Keratinocyte (primary cell): ENCODE data around the gene EXOC6B. TPM values are rescaled to one million over a fixed set of nuclear protein-coding genes. Genes with fewer than 3 reads are reported as not detected.

ENCODE experiments used
- DNase-seq: peaks from one replicate; pipeline ENCODE4 v3.0.0-alpha.2; 2011; ENCODE audit warnings: low read depth, missing footprints, low spot score
- FAIRE-seq: peaks from 2 replicates; lab custom pipeline; 2011; peaks lifted over from hg19 to GRCh38; lab: Jason Lieb, UNC
- H2AFZ ChIP-seq: 2 replicates; pipeline ENCODE4 v1.6.0; 2012; ENCODE audit warnings: low read length, control low read depth, inconsistent platforms; ENCODE audit not compliant: control insufficient read depth
- H3K27ac ChIP-seq: 2 replicates; pipeline ENCODE4 v1.5.1; 2011; ENCODE audit warnings: low read length; ENCODE audit not compliant: control insufficient read depth, insufficient read depth
- H3K27me3 ChIP-seq: 3 replicates; pipeline ENCODE4 v1.6.0; 2011; ENCODE audit warnings: low read length; ENCODE audit not compliant: control insufficient read depth, insufficient read depth; ENCODE audit errors: extremely low read depth
- H3K36me3 ChIP-seq, 2 experiments: 2 replicates in 1 of 2; 3 replicates in 1 of 2; pipeline ENCODE4 v1.5.1; 2011; ENCODE audit warnings: low read length in 2 of 2, mild to moderate bottlenecking in 1 of 2; ENCODE audit not compliant: control insufficient read depth in 2 of 2, insufficient read depth in 2 of 2; ENCODE audit errors: extremely low read depth in 1 of 2
- H3K4me1 ChIP-seq: 3 replicates; pipeline ENCODE4 v1.5.1; 2011; ENCODE audit warnings: low read length; ENCODE audit not compliant: control insufficient read depth, insufficient read depth; ENCODE audit errors: extremely low read depth
- H3K4me2 ChIP-seq: 3 replicates; pipeline ENCODE4 v1.6.0; 2011; ENCODE audit warnings: low read depth, low read length; ENCODE audit not compliant: control insufficient read depth, insufficient read depth; ENCODE audit errors: extremely low read depth
- H3K4me3 ChIP-seq, 3 experiments: fragments of 200-600 bp in 1 of 3; sonication (generic) in 1 of 3; 2 replicates in 2 of 3; 3 replicates in 1 of 3; pipeline ENCODE4 v1.5.1; 2011 to 2016; ENCODE audit warnings: low read length in 3 of 3, mild to moderate bottlenecking in 3 of 3, control low read depth in 2 of 3, inconsistent platforms in 1 of 3, low read depth in 1 of 3, mixed read lengths in 1 of 3, mixed run types in 1 of 3, moderate library complexity in 1 of 3; ENCODE audit not compliant: control insufficient read depth in 2 of 3, insufficient read depth in 2 of 3; ENCODE audit errors: extremely low read depth in 1 of 3
- H3K79me2 ChIP-seq: 2 replicates; pipeline ENCODE4 v1.6.0; 2012; ENCODE audit warnings: low read length; ENCODE audit not compliant: control insufficient read depth, insufficient read depth
- H3K9ac ChIP-seq: 3 replicates; pipeline ENCODE4 v1.6.0; 2011; ENCODE audit warnings: low read length; ENCODE audit not compliant: control insufficient read depth, insufficient read depth; ENCODE audit errors: extremely low read depth
- H3K9me1 ChIP-seq: 3 replicates; pipeline ENCODE4 v1.6.0; 2011; ENCODE audit warnings: low read length; ENCODE audit not compliant: control insufficient read depth, insufficient read depth; ENCODE audit errors: extremely low read depth
- H3K9me3 ChIP-seq: 2 replicates; pipeline ENCODE4 v1.5.1; 2012; ENCODE audit warnings: low read depth, low read length; ENCODE audit not compliant: control insufficient read depth
- H4K20me1 ChIP-seq: 3 replicates; pipeline ENCODE4 v1.6.0; 2011; ENCODE audit warnings: low read length; ENCODE audit not compliant: control insufficient read depth, insufficient read depth; ENCODE audit errors: extremely low read depth
- CTCF ChIP-seq, 3 experiments: IDR thresholded peaks in 1 of 3; conservative IDR thresholded peaks in 1 of 3; optimal IDR thresholded peaks in 1 of 3; 2 replicates in 2 of 3; 3 replicates in 1 of 3; pipeline versions ENCODE3 to v1.5.1; 2011; ENCODE audit warnings: low read length in 3 of 3, mild to moderate bottlenecking in 3 of 3, moderate library complexity in 2 of 3, control low read depth in 1 of 3, inconsistent platforms in 1 of 3; ENCODE audit not compliant: insufficient read depth in 2 of 3; ENCODE audit errors: extremely low read depth in 1 of 3
- EZH2 ChIP-seq: IDR thresholded peaks from one replicate; pipeline ENCODE4 v1.6.1; 2012; ENCODE audit warnings: inconsistent platforms, mild to moderate bottlenecking, low read length, moderate library complexity
- dilution Hi-C: fragments of 300-500 bp; cut with MboI; formaldehyde crosslinking; loops from one replicate; pipeline ENCODE4 v1.7.0; 2020; ENCODE audit warnings: low sequenced_read_pairs; ENCODE audit not compliant: extremely low pct_ligation_motif_present
- polyA plus RNA-seq, 5 experiments: library from polyadenylated mRNA; depleted of rRNA in 3 of 5; stranded (reverse) in 3 of 5; stranded (forward) in 1 of 5; unstranded in 1 of 5; fragments of >200 nt; gene quantifications; 1 replicate in 1 of 5; 2 replicates in 3 of 5; 3 replicates in 1 of 5; pipeline versions ENCODE4 v1.2.1 to v1.2.3, GENCODE V29; 2011 to 2012; ENCODE audit warnings: missing spikeins in 2 of 5, low read depth in 1 of 5, low replicate concordance in 1 of 5

EXOC6B gene
- polyA plus RNA-seq, 1 donor (not counting 4 experiments of a cell fraction or from before 2014, with no cell fraction given): 37.3 TPM

GRCh38 chr2:72131371-72131891 is 694.4 kb downstream of the EXOC6B start:
- Histone ChIP-seq H3K79me2 (no peaks in the 10 kb centered on the region), H3K27ac (no peak overlapping the region), H3K36me3 (no peaks in the 10 kb centered on the region), H3K4me3 (no peak overlapping the region), H3K9me3 (no peaks in the 10 kb centered on the region), H3K27me3 (no peaks in the 10 kb centered on the region), H4K20me1 (no peaks in the 10 kb centered on the region), H3K4me1 (peaks cover 12% of the 10 kb centered on the region), H2AFZ (no peak overlapping the region), H3K9ac (no peak overlapping the region), H3K9me1 (no peaks in the 10 kb centered on the region), H3K4me2 (no peak overlapping the region)
- DNase-seq (no peak), FAIRE-seq (no peak)
- TF ChIP-seq CTCF (optimal IDR thresholded peaks at IDR 0.05 in 1 of 3, IDR thresholded peaks at IDR 0.05 in 1 of 3, conservative IDR thresholded peaks at IDR 0.05 in 1 of 3; ENCODE audit: extremely low read depth in 1 of 3, insufficient read depth in 2 of 3, low read length in 3 of 3) (no peak), EZH2 (no peak)
- dilution Hi-C loops: no loop called here

GRCh38 chr2:72130659-72131360 is 695.0 kb downstream of the EXOC6B start:
- H3K36me3 ChIP-seq: no peaks in the 10 kb centered on the region
- H3K27me3 ChIP-seq: no peaks in the 10 kb centered on the region
- no peak overlapping the region for H3K4me2 ChIP-seq
- dilution Hi-C loops: no loop called here
- TF ChIP-seq EZH2: no peak
- no peak for TF ChIP-seq CTCF (optimal IDR thresholded peaks at IDR 0.05 in 1 of 3, IDR thresholded peaks at IDR 0.05 in 1 of 3, conservative IDR thresholded peaks at IDR 0.05 in 1 of 3; ENCODE audit: extremely low read depth in 1 of 3, insufficient read depth in 2 of 3, low read length in 3 of 3)
- no peaks in the 10 kb centered on the region for H3K79me2 ChIP-seq
- peaks cover 12% of the 10 kb centered on the region for H3K4me1 ChIP-seq
- DNase-seq (no peak), FAIRE-seq (no peak)
- H3K4me3 ChIP-seq: no peak overlapping the region
- H3K9me1 ChIP-seq: no peaks in the 10 kb centered on the region
- H2AFZ ChIP-seq: no peak overlapping the region
- no peak overlapping the region for H3K9ac ChIP-seq
- no peak overlapping the region for H3K27ac ChIP-seq
- no peaks in the 10 kb centered on the region for H3K9me3 ChIP-seq
- no peaks in the 10 kb centered on the region for H4K20me1 ChIP-seq
